GM12878 (cell line): Measurements from ENCODE around the gene DPAGT1. TPM values are rescaled to one million over a fixed set of nuclear protein-coding genes. Genes with fewer than 3 reads are reported as not detected.

Source experiments
- ASH2L ChIP-seq: fragments of 300-600, 200-600 bp; sonication (generic); IDR thresholded peaks from 2 replicates; pipeline ENCODE4 v1.6.1; 2017; ENCODE audit warnings: low read depth, mild to moderate bottlenecking, borderline replicate concordance
- ATF3 ChIP-seq: IDR thresholded peaks from 2 replicates; pipeline ENCODE4 v1.6.1; 2011; ENCODE audit warnings: low read depth, mild to moderate bottlenecking, low read length, moderate library complexity, borderline replicate concordance; ENCODE audit errors: extremely low read depth
- BMI1 ChIP-seq: fragments of 450-650 bp; IDR thresholded peaks from 2 replicates; pipeline ENCODE4 v1.6.1; 2016; ENCODE audit warnings: mild to moderate bottlenecking, moderate library complexity, borderline replicate concordance
- EED ChIP-seq: sonication (generic); IDR thresholded peaks from 2 replicates; pipeline ENCODE4 v1.6.1; 2016; ENCODE audit warnings: antibody characterized with exemption, low read depth
- NR2C2 ChIP-seq: IDR thresholded peaks from 2 replicates; pipeline ENCODE4 v1.6.1; 2011; ENCODE audit warnings: borderline replicate concordance, low read depth; ENCODE audit not compliant: control insufficient read depth, insufficient read length
- NR2F1 ChIP-seq: fragments of 450-650 bp; conservative IDR thresholded peaks from 2 replicates; pipeline ENCODE4 v1.6.1; 2017; ENCODE audit warnings: mild to moderate bottlenecking
- POLR2AphosphoS5 ChIP-seq: IDR thresholded peaks from 2 replicates; pipeline ENCODE4 v1.6.1; 2011; ENCODE audit warnings: mild to moderate bottlenecking, low read length, inconsistent platforms
- PRDM15 ChIP-seq: fragments of 450-650 bp; formaldehyde crosslinking; IDR thresholded peaks from 2 replicates; pipeline ENCODE4 v1.4.0; 2020; ENCODE audit warnings: mild to moderate bottlenecking, moderate library complexity
- RB1 ChIP-seq: fragments of 450-650 bp; formaldehyde crosslinking; IDR thresholded peaks from 2 replicates; pipeline ENCODE4 v1.6.1; 2017; ENCODE audit warnings: mild to moderate bottlenecking, borderline replicate concordance
- RUNX3 ChIP-seq: IDR thresholded peaks from 2 replicates; pipeline ENCODE4 v1.6.1; 2012; ENCODE audit warnings: low read length, inconsistent platforms
- TCF12 ChIP-seq: IDR thresholded peaks from 2 replicates; pipeline ENCODE4 v1.6.1; 2011; ENCODE audit warnings: low read depth, mild to moderate bottlenecking, low read length
- ZBTB40 ChIP-seq: fragments of 450-650 bp; IDR thresholded peaks from 2 replicates; pipeline ENCODE4 v1.6.1; 2016; ENCODE audit warnings: mild to moderate bottlenecking, moderate library complexity, borderline replicate concordance
- polyA plus RNA-seq, 11 experiments: library from polyadenylated mRNA; depleted of rRNA in 4 of 11; unstranded in 6 of 11; stranded (reverse) in 5 of 11; fragments of >200 nt; fragmentation: Nextera tagmentation in 4 of 11; fragmentation: Illumina TruSeq in 1 of 11; extraction: Ambion mirVana in 4 of 11; extraction: Trizol in 1 of 11; gene quantifications; 1 replicate in 1 of 11; 2 replicates in 10 of 11; pipeline versions ENCODE4 v1.2.1 to v1.2.3, GENCODE V29; 2011 to 2016; ENCODE audit warnings: inconsistent platforms in 2 of 11, missing spikeins in 2 of 11, low read depth in 1 of 11
- total RNA-seq, 4 experiments: library from RNA; depleted of rRNA in 3 of 4; stranded (reverse); fragments of >200 nt in 3 of 4; fragmentation: Illumina TruSeq in 1 of 4; extraction: Trizol in 1 of 4; gene quantifications; 2 replicates each; pipeline versions ENCODE4 v1.2.1 to v1.2.3, GENCODE V29; 2013 to 2021

DPAGT1 gene
- total and polyA plus RNA-seq, 10 of the 15 experiments (the other 5 are each of a cell fraction or from before 2014, with no cell fraction given) = 20.5 to 95.6 (median 54.3) TPM

GRCh38 chr11:119092880-119093842 lies 8.5 kb downstream of the DPAGT1 start (continued):
- no peak for TF ChIP-seq ZBTB40
- TF ChIP-seq POLR2AphosphoS5 = peak; percentile 65; the same call in 1 of the 2 replicates
- no peak for TF ChIP-seq PRDM15
- no peak for TF ChIP-seq TCF12
- TF ChIP-seq BMI1 = no peak
- TF ChIP-seq NR2F1 = no peak
- TF ChIP-seq RUNX3 = no peak
- TF ChIP-seq ATF3 = no peak
- TF ChIP-seq RB1 = no peak
- TF ChIP-seq EED = no peak
- TF ChIP-seq NR2C2 = no peak
- no peak for TF ChIP-seq ASH2L
